GM20431 (cell line): Measurements from ENCODE around the gene DDX6.
"Not testable (repeated sequence)": the region's sequence is repeated elsewhere in the genome, so short reads cannot be mapped to it uniquely, and the experiment has no call there.

ENCODE experiments used
- in situ Hi-C: fragments of 300-500 bp; cut with MseI, MboI; formaldehyde crosslinking; loops from one replicate; pipeline ENCODE4 v1.15.0; 2020; ENCODE audit warnings: low sequenced_read_pairs; ENCODE audit not compliant: unreplicated experiment

Gene DDX6

DNA sequence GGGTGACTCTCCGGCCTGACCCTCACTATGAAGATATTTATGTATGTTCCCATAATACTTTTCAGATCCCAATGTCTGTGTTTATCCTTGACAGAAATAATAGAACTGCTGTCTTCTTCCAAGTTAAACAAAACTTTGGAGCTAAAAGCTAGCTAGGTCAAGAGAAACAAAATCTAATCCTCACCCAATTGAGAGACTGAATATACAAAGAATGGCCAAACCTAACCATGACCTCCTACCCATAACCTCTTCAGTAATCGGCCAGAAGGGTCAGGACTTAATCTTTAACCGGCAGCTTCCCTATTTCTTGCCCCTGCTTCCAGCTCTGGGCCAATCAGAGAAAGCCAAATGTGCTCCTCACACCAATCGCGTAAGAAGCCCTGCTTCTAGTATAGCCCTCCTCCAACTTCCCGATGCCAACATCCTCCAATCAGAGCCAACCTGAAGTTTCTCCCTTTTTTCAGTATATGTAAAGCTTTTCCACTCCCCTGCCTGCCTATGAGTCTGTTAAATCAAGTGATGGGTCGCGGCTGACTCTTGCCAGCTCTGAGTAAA, 1.7 kb upstream of the DDX6 start:
- in situ Hi-C loops: no loop called here

DNA sequence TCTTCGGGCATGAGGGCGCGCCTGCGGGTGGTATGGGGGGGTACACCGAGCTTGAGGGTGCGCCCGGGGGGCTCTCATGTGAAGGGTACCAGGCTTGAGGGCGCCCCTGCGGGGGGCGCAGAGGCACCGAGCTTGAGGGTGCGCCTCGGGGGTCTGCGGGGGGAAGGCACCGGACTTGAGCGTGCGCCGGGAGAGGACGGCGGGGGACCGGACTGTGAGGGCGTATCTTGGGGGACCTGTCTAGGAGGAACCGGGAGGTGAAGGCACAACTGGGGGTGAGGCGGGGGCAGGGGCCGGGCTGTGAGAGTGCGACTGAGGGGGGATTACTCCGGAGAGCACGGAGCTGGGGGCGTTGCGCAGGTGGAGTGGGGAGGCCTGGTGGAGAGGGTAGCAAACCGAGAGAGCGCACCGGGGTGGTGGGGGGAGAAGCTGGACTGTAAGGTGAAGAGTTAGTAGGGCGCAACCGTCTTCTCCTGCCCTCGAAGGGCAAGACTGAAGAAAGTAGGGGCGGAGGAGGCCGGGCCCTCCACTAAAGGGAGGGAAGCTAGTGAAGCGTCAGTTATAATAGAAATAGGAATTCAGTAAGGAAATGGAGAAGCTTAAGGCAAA, 1.1 kb upstream of the DDX6 start:
- in situ Hi-C loops: no loop called here

- in situ Hi-C loops: no loop called here
Observed at GRCh38 chr11:118790357-118791110, 430 bp downstream of the DDX6 start.

DNA sequence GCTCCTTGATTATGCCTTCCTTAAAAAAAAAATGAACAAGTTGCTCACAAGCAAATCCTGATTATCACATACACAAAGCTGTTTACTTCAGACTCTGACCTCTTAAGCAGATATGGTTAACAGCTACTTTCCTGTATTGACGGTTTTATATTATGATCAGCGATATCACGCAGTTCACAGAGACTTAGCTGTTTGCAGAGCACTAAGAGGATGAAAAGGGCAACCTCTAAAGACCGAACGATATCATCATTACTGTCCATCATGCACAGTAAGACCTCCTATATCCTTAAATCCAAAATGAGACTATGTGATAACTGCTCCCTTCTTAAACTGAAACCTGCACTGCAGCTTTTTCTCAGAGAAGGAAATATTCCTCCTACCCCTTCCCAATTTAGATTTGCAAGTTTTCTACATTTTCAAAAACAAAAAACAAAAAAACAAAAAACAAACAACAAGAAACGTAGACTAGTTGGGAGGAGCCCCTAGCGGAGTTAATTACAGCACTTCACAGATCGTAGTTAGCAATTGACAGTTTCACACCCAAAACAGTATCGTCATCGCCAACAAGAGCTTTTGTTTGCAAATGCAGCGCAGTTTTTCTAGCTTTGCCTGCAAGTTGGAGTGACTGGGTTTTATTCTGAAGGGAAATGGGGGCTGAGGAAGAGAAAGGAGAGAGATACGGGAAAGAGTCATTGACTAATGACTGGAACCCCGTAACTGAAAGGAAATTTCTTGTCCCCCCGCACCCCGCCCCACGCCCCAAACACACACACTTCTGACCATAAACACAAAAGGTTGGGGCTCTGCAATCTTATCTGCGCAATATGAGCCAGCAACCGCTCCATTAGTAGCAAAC, 1.2 kb downstream of the DDX6 start:
- in situ Hi-C loops: no loop called here

DNA sequence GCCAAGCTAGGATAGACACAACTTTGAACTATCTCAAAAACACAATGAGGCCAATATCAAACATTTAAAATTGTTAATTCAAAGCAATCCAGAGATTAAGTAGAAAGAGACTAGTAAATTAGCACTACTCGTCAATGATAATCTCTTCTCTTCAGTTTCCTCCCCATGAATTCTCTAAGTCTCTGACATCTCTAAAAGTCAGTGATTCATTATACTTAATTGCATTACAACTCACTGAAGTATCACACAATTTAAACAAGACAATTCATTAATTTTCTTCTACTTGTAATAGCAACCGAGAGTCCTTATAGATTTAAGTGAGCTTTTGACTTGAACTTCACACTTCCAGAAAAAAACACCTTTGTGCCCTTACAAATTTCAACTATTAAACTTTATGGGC, 4.3 kb downstream of the DDX6 start:
- in situ Hi-C loops: no loop called here

DNA sequence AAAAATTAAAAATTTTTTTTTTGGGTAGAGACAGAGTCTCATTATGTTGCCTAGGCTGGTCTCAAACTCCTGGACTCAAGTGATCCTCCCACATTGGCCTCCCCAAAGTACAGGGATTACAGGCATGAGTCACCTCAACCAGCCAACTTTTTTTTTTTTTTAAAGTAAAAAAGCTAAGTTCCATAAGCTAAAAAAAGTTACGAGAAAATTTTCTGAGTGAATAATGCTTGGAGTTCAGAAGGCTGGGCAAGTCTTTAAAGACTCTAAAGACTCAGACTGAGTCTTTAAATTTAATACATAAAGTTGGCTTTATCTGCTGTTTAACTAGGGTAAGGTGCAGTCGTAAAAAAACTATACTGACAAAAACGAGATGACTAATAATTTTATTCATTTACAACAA, 5.6 kb downstream of the DDX6 start:
- in situ Hi-C loops: no loop called here

GRCh38 chr11:118783724-118784495, 7.1 kb downstream of the DDX6 start:
- in situ Hi-C loops: no loop called here

DNA sequence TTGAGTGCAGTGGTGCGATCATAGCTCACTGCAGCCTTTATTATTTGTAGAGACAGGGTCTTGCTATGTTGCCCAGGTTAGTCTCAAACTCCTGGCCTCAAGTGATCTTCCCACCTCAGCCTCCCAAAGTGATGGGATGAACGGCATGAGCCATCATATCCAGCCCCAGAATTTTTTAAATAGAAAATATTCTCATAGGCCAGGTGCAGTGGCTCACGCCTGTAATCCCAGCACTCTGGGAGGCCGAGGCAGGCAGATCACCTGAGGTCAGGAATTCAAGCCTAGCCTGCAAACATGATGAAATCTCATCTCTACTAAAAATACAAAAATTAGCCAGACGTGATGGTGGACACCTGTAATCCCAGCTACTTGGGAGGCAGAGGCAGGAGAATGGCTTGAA, 7.6 kb downstream of the DDX6 start:
- in situ Hi-C loops: not testable (repeated sequence)

DNA sequence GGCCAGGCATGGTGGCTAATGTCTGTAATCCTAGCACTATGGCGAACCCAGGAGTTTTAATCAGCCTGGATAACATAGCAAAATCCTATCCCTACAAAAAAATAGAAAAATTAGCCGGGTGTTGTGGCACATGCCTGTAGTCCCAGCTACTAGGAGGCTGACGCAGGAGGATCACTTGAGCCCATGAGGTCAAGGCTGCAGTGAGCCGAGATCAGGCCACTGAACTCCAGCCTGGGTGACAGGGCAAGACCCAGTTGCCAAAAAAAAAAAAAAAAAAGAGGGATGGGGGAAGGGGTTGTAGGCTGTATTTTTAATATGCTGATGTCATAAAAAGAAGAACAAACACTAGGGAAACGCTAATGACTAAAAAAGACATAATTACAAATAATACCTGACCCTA, 12.1 kb downstream of the DDX6 start:
- in situ Hi-C loops: no loop called here

- in situ Hi-C loops: no loop called here
Observed at GRCh38 chr11:118774032-118774431, 16.9 kb downstream of the DDX6 start.

DNA sequence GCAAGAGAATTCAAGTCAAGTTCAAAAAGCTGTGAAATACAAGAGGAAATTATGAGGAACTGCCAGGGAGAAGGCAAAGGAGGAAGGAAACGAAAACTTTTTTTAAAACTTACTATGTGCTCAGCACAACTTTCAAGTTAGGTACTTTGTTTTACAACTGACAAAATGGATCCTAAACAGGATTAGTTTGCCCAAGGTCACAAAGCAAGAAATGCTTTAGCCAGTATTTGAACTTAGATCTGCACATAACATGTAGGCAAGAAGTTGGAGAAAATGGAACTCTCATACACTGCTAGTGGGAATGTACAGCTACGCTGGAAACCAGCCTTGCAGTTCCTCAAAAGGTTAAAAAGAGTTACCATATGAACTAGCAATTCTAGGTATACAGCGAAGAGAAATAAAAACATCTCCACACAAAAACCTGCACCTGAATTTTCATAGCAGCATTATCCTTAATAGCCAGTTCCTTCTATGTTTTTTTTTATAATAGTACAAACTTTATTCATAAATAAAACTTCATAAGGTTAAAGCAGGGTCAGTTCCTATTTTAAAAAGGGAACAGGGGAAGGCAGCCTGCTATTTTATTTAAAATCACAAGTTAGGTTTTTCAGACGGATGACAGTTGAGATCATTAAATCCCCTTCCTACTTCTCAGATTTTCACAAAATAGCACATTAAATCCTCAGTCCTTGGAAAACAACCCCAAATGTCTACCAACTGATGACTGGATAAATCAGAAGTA, 19.2 kb downstream of the DDX6 start:
- in situ Hi-C loops: no loop called here

DNA sequence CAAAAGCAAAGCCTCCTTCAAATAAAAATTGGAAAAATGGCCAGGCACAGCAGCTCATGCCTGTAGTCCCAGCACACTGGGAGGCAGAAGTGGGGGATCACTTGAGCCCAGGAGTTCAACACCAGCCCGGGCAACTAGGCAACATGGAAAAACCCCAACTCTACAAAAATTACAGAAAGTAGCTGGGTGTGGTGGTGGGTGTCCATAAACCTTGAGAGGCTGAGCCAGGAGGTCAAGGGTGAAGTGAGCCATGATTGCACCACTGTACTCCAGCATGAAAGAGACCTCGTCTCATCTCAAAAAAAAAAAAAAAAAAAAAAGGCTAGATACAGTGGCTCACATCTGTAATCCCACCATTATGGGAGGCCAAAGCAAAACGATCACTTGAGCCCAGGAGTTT, 22.3 kb downstream of the DDX6 start:
- in situ Hi-C loops: no loop called here

GRCh38 chr11:118766035-118766434, 24.9 kb downstream of the DDX6 start:
- in situ Hi-C loops: no loop called here

DNA sequence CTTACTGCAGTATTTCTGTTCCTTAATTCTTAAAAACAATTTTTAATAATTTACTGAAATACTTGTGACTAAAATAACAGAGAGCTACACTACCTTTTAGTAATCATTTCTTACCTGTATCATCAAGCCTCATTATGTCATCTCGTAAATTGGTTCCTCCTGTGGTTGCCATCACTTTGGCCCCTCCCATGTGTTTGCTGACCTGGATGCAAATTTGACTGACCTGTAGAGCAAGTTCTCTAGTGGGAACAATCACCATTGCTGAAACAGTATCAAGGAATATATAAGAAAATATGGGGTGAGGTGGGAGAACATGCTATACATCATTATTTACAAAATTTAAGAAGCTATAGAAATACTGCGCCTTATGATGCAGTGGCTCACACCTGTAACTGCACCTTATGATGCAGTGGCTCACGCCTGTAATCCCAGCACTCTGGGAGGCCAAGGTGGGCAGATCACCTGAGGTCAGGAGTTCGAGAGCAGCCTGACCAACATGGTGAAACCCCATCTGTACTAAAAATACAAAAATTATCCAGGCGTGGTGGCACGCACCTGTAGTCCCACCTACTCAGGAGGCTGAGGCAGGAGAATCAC, 25.8 kb downstream of the DDX6 start:
- in situ Hi-C loops: not testable (repeated sequence)

- in situ Hi-C loops: no loop called here
Observed at GRCh38 chr11:118763041-118763440, 27.9 kb downstream of the DDX6 start.

DNA sequence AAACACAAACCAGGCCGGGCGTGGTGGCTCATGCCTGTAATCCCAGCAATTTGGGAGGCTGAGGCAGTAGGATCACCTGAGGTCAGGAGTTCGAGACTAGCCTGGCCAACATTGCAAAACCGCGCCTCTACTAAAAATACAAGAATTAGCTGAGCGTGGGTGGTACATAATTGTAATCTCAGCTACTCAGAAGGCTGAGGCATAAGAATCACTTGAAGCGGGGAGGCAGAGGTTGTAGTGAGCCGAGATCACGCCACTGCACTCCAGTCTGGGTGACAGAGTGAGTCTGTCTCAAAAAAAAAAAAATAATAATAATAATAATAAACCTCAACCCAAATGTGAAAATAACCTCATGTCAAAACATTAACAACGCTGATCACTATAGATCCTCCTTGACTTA, 29.0 kb downstream of the DDX6 start:
- in situ Hi-C loops: not testable (repeated sequence)

DNA sequence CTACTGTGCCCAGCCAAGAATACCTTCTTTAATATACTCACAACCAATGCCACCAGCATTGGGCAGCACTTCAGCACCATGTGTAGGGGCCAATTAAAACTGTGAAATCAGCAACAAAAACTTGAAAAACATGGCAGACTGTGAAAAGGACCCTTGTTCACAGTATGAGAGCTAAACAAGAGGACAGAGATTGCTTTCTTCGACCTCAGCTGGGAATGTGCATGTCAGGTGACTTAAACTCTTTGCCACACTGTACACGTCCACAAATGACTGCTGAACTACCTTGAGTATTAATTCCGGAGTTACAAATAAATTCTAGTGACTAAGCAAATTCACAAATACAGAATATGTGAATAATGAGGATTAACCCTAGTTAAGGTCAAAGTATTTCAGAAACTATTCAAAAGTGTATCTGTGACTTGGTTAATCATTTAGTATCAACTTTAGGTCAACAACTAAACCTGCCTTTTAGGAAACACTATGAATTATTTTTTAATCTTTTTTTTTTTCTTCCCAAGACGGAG, 33.0 kb downstream of the DDX6 start:
- in situ Hi-C loops: no loop called here

- in situ Hi-C loops: no loop called here
Observed at GRCh38 chr11:118752654-118753053, 38.3 kb downstream of the DDX6 start.

GRCh38 chr11:118749429-118749828, 41.5 kb downstream of the DDX6 start:
- in situ Hi-C loops: no loop called here
